ENCODE data around the gene GFER.

DNA sequence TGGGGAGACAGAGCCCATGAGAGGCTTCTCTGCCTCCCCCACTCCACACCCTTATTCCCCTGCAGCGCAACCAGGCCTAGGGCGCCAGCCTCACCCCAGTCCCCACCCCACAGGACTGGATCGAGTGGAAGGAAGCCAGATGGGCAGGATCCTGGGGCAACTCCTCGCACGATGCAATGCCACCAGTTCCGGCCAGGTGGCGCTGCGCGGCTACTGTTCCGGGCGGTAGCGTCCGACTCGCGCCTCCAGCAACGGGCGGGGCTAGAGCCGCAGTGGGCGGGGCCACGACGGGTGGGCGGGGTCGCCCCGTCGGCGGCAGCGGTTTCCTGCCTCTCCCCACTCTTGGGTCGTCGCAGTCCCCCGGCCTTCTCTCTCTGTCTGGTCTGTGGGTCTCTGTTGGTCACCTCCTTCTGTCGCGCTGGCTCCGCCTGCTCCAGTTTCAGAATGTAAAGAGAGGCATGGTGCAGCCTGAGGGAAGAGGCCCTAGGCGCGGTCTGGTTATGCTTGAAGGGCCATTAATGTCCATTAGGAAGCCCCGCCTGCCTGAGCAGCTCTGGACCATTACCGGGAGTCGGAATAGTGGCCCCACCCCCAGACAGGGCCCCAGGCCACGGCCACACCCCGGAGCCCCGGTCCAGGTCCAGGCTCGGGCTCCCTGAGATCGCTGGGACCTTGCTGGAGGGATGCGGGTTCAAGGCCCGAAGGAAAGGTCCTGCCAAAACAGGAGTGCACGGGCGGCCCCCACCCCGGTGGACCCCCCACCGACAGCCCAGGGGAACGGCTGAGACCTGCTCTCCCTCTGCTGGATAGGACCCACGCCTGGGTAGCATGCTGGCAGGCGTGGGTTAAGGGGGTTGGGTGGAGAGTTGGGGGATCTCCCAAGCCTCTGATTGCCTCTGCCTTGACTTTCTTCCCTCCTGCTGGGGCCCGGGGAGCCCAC lies 39.4 kb downstream of the GFER start:
- TF ChIP-seq EP300 (IDR thresholded peaks at IDR 0.05; ENCODE audit: borderline replicate concordance): peak; percentile 49; the same call in 1 of the 2 replicates
- no peak; the same call in 1 of the 2 replicates for TF ChIP-seq NFIC (IDR thresholded peaks at IDR 0.05)
- peak; percentile 98 for TF ChIP-seq RAD21 (IDR thresholded peaks at IDR 0.05; ENCODE audit: low read depth)
- TF ChIP-seq TCF12 (IDR thresholded peaks at IDR 0.05; ENCODE audit: low read depth): peak; percentile 57
- TF ChIP-seq, protein P1, sequence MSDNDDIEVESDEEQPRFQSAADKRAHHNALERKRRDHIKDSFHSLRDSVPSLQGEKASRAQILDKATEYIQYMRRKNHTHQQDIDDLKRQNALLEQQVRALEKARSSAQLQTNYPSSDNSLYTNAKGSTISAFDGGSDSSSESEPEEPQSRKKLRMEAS (IDR thresholded peaks at IDR 0.05): peak; percentile 52
- TF ChIP-seq FOXM1 (IDR thresholded peaks at IDR 0.05; ENCODE audit: borderline replicate concordance, low read depth): no peak
- 0 out of 2 replicates have a peak, but pooled peaks have one; percentile 13 for TF ChIP-seq YY1 (IDR thresholded peaks at IDR 0.05; ENCODE audit: low read depth)
- TF ChIP-seq TEAD4 (IDR thresholded peaks at IDR 0.05): peak; percentile 46
- TF ChIP-seq, protein P2, sequence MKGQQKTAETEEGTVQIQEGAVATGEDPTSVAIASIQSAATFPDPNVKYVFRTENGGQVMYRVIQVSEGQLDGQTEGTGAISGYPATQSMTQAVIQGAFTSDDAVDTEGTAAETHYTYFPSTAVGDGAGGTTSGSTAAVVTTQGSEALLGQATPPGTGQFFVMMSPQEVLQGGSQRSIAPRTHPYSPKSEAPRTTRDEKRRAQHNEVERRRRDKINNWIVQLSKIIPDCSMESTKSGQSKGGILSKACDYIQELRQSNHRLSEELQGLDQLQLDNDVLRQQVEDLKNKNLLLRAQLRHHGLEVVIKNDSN (IDR thresholded peaks at IDR 0.05): no peak
- TF ChIP-seq EGR1 (IDR thresholded peaks at IDR 0.05): no peak
- 0 out of 2 replicates have a peak, but pooled peaks have one; percentile 37 for TF ChIP-seq TAF1 (IDR thresholded peaks at IDR 0.05; ENCODE audit: low read depth)

Measured in Ishikawa (cell line).